Medulla oblongata (tissue), 1 donor: Measurements from ENCODE around the gene SLC35F1.

Experiments used
- DNase-seq: peaks from one replicate; pipeline ENCODE4 v3.0.0-alpha.2; 2015; ENCODE audit errors: extremely low spot score

The SLC35F1 gene

DNA sequence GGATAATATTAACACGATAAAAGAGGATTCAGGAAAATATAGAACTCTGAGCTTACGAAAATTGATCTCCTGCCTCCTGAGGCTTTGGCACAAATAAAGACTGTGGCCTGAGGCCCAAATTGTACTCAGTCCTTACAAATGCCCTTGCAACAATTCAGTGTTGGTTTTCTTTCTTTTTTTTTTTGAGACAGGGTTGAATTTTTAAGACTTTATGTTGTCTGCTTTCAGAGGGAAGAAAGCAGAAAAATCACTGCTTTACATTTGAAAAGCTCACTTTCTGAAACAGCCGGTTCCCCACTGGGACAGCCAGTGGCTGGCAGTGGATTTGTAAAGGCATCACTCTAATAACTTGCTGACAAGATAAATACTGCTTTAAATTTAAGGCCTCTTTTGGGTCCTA lies 290.5 kb downstream of the SLC35F1 start:
- DNase-seq: no peak

DNA sequence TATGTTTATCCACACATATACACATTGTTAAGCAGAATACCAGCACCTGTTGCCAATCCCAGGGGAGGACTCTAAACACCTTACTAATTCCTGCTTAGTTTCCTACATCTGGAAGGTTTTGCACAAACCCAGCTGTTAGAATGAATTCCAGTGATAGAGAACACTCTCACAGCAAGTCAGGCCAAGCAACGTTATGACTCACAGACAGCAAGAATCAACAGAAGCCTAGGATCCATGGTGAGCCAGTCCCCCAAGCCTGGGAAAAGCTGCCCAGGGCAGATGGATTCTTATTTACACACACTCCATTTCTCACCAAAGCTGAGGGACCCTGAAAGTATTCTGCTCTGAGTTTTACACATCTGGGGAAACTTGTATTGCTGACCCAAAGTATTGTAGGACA lies 291.7 kb downstream of the SLC35F1 start:
- no peak for DNase-seq

DNA sequence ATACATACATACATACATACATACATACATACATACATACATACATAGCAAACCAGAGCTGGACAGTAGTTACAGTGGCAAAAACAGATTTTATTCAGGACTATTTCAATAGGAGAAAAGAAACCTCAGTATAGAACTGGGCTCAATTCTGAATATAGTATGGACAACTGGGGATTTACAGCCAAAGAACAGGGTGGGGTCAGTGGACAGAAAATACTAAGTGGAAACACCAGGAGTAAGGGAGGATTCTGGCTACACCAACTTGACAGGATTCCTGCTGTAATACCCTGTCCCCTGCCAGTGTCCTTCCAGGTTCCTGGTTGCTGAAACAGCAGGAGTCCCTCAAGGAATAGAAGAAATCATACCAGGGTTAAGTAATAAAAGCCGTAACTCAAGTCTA lies 293.1 kb downstream of the SLC35F1 start:
- no peak for DNase-seq

DNA sequence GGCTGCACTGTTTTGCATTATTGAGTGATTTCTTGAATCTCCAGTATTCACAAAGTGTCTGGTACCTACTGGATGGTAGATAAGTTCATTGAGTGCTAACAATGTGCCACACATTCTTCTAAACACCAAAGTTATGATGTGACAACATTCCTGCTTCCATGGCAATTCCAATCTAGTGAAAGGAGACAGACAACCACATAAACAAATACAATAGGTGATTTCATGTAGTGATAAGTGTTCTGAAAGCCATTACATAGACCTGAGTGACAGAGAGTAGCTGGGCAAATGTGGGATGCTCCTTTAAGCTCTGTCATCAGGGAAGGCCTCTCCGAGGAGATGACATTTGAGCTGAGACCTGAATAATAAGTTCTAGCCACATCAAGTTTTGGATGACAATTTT lies 295.5 kb downstream of the SLC35F1 start:
- no peak for DNase-seq

DNA sequence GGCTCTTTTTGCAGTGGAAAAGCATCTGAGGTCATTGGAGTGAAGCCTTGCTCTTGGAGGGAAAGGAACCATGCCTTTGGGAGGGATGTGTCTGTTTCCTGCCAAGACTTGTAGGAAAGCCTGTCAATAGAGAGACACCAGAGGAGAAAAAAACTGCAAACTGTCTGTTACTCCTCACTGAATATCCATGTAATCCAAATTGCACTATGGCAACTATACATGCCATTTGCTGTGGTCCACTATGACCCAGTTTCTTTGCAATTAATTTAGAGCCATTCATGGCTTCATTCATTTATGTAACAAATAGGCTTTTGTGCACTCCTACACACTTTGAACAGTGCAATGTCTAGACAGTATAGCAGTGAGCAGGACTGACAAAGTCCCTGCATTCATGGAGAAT lies 296.5 kb downstream of the SLC35F1 start:
- DNase-seq: peak; percentile 61

DNA sequence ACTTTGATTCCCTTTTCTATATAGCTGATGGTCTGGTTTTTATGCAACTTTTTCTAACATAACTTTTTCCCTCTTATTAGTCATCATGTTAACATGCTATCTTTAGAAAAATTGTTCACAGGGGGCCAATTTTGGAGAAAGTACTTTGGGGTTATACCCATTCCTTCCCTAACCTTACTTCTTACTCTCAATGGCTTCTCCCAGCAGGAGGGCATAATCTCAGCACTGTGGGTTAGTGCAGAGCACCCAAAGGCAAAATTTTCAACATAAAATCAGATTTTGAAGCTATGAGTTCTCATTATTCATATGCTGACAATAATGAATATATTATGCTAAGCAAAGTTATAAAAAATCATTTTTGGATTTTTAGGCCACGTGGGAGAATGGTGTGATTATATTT lies 299.2 kb downstream of the SLC35F1 start:
- no peak for DNase-seq

DNA sequence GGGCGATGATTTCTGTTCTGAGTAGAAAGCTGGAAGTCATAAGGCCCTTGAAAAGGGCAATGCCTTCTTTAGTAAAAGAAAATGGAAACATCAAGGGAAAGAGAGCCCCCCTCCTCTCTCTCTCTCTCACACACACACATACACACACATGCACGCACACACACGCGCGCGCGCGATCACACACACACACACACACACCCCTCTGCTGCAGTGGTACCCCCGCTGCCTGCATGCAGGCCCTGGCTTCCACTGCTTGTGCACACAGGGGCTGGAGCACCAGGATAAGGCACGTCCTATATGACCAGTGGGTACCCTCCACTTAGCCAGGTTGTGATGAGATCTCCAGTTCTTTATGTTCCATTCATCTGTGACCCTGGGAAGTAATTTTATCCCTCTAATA lies 300.9 kb downstream of the SLC35F1 start:
- no peak for DNase-seq

DNA sequence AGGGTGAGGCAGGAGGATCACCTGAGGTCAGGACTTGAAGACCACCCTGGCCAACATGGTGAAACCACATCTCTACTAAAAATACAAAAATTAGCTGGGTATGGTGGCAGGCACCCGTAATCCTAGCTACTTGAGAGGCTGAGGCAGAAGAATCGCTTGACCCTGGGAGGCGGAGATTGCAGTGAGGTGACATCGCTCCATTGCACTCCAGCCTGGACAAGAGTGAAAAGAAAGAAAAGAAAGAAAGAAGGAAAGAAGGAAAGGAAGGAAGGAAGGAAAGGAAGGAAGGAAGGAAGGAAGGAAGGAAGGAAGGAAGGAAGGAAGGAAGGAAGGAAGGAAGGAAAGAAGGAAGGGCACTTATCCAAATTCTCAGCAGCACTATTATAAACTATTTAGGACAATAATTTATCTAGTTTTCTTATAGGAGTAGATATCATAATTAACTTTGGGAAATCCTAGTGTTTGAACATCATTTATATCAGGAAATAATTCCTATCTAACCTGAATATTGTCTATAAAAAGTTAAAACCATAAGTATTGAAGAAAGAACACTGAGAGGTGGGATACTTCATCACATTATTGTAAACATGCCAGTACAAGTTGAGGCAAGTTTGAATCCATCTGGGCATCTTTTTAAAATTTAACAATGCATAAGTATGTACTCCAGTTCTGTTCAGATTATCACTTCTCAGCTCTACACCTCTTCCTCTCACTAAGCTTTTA lies 305.5 kb downstream of the SLC35F1 start:
- no peak for DNase-seq

DNA sequence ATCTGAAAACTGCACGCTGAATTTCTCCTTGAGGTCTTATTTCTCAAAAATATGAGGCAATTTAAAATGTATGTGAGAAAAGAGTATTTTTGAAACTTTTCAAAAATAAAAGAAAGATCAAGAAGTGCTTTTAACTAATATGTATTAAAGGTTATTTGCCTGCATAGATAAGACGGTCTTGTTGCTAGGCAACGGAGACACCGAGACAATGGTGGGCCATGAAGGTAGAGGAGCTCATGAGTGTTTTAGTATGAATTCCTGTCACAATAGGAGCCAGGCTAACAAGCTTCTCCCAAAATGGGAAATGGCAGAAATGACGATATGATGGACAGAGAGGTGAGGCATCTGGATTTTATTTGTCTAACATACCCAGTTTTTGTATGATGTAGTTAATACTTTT lies 308.2 kb downstream of the SLC35F1 start:
- no peak for DNase-seq

DNA sequence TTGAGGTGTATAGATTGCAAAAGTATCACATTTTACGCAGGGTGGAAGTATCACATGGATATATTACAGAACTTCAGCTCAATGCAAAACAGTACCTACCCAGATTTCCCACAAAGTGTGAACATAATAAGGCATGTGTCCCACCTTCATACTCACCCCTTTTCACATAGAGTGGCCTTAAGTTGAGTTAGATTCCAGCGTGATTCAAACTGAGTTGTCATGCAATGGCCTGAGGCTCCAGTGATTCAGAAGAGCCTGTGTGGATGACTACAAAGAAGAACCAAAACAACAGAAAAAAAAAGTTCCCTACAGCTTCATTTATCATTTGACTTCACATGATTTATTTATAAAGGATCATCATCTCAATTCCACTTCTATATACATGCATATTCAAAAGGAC lies 309.7 kb downstream of the SLC35F1 start:
- DNase-seq: no peak

DNA sequence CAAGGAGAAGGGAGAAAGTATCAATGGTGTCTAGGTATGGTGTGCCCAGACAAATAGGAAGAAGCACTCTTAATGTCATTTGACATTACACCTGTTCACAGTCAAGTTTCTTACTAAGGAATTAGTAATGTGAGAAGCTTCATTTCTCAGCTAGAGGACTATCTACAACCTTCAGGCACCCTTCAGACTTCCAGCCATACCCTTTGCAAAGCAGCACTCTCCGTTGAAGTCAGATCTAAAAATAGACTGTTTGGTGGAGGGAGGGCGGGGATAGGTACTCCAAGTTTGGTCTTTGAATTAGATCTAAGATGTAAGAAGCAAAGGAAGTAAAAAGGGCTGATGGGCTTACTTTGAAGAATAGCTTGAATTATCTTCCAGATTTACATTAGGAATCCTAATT lies 311.1 kb downstream of the SLC35F1 start:
- DNase-seq: no peak

DNA sequence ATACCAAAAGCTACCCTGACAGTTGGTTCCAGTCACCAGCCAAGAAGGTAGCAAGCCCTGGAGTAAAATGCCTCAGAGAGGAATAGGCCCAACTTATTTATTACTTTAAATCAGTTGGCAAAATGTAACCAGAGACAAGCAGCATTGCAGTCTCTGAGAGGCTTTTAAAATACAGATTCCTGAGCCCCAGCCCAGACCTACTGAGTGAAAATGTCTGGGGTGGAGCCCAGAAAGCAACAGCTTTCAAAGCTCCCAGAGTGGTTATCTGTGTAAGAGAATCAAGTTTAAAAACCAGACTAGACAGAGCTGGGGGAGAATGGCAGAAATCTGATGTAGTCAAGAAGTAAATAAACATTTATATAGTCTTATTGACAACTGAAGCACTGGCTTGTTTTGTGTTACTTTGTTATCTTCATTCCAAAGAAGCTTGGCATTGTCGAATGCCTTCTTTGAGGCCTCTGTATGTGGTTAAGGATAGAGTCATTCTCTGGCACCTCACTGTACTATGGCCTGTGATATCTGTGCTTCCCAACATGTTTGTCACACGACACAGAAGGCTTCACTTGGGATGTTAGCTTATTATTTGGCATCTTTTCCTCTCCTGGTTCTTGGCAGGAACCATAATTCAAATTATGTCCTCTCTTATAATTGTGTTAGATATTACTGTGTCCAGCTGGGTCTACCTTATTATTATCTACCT lies 313.5 kb downstream of the SLC35F1 start:
- no peak for DNase-seq

DNA sequence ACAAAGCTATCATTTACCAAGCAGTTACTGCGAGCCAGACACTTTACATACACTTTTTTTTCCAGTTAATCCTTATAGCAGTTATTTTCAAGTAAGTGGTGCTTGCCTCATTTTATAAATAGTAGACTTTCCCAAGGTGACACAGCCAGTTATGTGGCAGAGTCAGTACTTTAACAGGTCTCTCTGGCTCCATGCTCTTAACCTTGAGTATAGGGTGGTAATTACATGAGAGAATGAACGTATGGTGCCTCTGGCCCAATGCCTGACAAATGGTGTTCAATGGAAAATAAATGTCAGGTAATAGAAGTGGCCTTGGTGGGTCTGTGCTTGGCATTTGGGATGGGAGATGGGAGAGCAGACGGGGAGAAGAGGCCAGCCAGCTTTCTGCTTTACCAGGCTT lies 316.3 kb downstream of the SLC35F1 start:
- no peak for DNase-seq

DNA sequence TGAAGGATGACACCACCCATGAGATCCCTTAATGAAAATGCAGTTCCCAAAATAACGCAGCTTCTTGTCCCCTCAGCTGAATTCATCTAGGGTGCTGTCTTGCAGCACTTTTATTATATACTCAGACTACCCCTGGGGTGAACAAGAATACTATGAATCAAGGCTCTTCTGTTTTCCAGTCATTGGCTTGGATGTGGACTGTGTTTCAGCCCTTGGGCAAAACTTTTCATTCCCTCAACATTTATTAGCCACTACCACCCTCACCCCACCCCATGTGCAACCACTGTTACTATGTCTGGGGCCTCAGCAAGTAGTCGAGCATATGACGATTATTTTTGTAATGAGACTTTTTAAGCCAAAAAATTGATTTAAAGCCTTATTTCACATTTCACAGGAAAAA lies 321.8 kb downstream of the SLC35F1 start:
- DNase-seq: no peak

DNA sequence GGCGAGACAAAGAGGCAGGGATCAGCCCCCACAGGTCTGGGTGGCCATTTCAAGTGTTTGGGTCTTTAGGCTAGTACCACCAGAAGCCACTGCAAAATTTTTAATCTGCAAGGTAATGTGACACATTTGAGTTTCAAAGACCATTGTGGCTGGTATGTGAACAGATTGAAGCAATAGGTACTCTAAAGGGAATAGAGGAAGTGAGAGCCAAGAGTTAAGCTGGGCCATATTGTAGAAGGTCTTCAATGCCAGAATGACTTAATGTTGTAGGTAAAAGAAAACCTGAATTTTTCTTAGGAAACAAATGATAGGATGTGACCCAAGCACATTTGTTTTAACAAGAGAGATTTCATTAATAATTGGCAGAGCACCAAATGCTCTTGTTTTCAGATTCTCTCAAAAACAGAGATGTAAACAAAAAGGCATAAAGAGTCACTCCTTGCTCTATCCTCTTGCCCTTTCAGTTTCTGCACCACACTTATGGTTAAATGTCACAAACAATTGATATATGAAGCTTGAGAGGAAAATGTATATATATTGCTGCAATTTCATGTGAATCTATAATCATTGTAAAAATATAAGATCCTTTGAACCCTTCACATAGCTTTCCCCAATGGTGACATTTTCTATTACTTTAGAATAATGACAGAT lies 333.9 kb downstream of the SLC35F1 start:
- DNase-seq: no peak

DNA sequence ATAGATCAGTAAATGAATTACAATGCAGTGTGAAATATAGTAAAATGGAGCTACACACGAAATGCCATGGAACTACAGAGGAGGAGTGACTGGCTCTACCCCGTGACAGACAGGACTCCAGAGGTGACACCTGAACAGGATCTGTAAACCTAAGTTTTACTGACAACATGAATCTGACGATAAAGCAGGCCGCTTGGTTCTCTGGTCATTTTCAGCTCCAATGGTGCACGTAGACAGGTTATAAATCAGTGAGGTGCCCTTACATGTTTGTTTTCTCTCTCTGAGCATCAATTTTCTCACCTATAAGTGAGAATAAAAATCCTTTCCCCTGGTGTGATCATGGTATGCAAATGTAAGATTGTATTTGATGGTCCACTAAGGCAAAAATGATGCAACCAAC lies 339.3 kb downstream of the SLC35F1 start:
- no peak for DNase-seq

DNA sequence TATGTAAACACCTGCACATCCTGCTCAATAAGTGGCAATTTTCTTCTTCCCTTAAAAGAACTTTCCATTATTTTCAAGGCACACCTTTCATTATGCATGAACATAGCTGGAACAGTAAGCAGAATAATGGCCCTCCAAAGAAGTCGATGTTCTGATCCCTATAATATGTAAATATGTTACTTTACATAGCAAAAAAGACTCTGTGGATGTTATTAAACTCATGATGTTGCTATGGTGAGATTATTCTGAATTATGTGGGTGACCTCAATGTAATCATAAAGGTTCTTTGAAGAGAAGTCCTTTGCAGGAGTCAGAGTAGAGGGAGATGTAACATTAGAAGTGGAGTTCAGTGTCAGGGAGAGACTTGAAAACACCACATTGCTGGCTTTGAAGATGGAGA lies 341.1 kb downstream of the SLC35F1 start:
- no peak for DNase-seq

DNA sequence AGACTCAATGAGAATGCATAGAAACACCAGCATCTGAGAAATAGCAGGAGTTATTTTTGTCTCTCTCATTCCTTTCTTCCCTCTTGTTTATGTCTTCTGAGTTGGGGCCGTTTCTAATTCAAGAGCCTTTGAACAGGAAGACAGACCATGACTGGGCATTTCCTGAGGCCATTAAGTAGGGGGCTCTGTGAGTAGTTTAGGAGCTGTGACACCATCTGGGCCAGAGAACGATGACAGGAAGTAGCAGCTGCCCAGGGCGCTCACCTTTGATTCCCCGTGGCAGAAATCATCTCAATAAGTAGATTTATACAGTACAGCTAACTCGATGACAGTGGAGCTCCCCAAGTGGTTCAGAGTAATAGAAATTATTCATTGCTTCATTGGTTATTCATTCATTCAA lies 342.6 kb downstream of the SLC35F1 start:
- DNase-seq: no peak

DNA sequence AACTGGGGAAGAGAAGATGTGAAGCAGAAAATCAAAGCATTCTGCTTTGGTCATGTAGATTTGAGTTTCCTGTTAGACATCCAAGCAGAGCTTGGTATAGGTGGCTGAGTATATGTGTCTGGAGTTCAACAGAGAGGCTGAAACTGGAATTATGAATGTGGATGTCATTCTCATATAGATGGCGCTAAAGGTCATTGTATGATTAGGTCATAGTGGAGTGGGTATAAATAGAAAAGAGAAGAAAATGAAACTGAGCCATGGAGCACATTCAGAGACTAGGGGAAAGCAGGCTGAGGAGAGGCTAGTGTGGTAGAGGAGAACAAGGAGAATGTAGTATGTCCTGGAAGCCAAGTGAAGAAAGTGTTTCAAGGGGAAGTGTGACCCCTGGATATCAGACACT lies 345.4 kb downstream of the SLC35F1 start:
- DNase-seq: no peak

DNA sequence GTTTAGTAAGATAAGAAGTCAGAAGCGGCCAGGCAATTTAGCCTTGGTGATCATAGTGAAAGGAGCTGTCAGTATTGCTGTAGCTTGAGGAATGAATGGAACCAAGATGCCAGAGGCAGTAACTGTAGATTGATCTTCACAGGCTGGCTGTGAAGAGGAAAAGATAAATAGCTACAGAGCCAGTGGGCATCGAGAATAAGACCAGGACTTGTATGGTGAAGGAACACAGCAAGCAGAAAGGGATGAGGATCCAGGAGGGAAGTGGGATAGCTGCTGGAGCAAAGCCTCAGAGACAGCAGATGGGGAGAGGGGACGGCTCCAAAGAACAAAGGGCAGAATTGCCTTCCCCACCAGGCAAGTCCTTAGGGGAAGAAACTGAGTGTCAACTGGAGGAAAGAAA lies 346.7 kb downstream of the SLC35F1 start:
- no peak for DNase-seq

DNA sequence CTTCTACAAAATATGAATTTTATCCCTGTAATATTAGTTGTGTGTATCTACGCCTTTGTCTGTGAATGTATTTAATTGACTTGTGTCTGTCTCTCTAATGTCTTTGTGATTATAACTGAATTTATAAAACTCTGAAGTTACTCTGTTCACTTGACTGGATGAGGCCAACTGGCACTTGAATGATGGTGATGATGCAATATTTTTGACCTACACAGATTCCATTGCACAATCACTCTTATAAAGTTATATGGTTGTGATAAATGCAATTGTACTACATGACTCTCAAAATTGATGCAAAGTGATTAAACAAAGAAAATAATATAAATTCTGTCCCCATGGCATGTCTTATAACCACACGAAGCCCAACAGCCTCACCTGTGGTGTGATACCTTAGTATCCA lies 353.8 kb downstream of the SLC35F1 start:
- no peak for DNase-seq

DNA sequence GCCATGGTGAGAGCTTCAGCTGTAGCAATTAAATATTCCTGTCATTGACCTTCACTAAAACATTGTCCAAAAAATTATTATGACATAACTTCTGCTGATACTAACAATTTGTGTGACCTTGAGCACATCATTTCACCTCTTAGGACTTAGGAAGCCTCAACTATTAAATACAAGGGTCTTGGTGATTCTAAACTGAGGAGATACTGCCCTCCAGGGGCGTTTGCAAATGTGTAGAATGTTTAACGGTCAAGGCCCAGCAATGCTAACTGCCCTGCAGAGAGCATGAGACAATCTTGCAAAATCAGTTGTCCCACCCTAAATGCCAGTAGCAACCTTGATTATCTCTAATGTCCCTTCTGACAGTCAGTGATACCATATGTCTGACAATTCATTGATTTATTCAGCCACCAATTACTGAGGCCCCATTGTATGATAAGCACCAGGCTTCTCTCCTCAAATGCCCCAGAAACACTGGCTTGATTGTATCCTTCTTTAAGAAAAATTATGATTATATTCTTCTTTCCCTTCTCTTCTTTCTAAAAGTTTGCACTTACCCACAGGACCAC lies 356.9 kb downstream of the SLC35F1 start:
- DNase-seq: peak; percentile 80

DNA sequence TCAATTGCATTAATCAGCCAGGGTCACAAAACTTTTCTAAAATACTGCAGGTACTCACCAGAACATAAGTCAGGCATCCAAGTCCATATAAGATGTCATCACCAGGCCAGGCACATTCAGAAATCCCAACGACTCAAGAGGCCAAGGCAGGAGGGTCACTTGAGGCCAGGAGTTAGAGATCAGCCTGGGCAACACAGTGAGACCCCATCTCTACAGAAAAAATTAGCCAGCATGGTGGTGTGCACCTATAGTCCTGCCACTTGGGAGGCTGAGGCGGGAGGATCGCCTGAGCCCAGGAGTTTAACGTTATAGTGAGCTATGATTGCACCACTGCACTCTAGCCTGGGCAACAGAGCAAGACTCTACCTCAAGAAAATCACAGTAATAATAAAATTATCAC lies 362.6 kb downstream of the SLC35F1 start:
- DNase-seq: no peak
